HG03432 (cell line): ENCODE results near the gene HAP1.
"Not testable (repeated sequence)": the region's sequence is repeated elsewhere in the genome, so short reads cannot be mapped to it uniquely, and the experiment has no call there.

Source experiments
- ATAC-seq: cut with Tn5 transposase; IDR thresholded peaks from one replicate; pipeline ENCODE4 v1.9.1; 2021; ENCODE audit warnings: mild to moderate bottlenecking, moderate library complexity; ENCODE audit not compliant: unreplicated experiment

HAP1 gene, protein sequence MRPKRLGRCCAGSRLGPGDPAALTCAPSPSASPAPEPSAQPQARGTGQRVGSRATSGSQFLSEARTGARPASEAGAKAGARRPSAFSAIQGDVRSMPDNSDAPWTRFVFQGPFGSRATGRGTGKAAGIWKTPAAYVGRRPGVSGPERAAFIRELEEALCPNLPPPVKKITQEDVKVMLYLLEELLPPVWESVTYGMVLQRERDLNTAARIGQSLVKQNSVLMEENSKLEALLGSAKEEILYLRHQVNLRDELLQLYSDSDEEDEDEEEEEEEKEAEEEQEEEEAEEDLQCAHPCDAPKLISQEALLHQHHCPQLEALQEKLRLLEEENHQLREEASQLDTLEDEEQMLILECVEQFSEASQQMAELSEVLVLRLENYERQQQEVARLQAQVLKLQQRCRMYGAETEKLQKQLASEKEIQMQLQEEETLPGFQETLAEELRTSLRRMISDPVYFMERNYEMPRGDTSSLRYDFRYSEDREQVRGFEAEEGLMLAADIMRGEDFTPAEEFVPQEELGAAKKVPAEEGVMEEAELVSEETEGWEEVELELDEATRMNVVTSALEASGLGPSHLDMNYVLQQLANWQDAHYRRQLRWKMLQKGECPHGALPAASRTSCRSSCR

DNA sequence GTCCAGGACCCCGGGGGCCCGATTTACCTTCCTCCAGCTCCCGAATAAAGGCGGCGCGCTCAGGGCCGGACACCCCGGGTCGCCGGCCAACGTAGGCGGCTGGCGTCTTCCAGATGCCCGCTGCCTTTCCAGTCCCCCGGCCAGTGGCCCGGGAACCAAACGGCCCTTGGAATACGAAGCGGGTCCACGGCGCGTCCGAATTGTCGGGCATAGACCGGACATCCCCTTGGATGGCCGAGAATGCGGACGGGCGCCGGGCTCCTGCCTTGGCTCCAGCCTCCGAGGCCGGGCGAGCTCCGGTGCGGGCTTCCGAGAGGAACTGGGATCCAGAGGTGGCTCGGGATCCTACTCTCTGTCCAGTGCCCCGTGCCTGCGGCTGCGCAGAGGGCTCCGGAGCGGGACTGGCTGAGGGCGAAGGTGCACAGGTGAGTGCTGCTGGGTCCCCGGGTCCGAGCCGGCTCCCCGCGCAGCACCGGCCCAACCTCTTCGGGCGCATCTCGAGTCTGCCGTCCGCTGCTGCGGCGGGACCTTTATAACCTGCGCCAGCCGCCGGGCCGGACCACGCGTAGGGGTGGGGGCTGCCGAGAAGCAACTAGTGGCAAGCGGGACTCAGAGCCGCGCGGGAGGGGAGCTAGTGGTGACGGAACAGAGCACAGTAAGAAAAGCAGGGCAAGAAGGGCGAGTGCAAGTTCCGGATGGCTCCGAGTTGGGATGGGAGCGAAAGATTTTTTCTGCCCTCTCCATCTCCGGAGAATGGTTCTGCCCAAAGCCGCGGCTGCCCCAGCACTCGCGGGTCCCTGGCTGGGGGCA, at the start of gene HAP1:
HAP1 (minus strand) TSS at position 505 of the 810 bp plus-strand sequence; CDS start at position 496, 9 bp downstream.
- ATAC-seq = no peak

GRCh38 chr17:41782142-41782541, 47.7 kb upstream of the HAP1 start:
- ATAC-seq = no peak

DNA sequence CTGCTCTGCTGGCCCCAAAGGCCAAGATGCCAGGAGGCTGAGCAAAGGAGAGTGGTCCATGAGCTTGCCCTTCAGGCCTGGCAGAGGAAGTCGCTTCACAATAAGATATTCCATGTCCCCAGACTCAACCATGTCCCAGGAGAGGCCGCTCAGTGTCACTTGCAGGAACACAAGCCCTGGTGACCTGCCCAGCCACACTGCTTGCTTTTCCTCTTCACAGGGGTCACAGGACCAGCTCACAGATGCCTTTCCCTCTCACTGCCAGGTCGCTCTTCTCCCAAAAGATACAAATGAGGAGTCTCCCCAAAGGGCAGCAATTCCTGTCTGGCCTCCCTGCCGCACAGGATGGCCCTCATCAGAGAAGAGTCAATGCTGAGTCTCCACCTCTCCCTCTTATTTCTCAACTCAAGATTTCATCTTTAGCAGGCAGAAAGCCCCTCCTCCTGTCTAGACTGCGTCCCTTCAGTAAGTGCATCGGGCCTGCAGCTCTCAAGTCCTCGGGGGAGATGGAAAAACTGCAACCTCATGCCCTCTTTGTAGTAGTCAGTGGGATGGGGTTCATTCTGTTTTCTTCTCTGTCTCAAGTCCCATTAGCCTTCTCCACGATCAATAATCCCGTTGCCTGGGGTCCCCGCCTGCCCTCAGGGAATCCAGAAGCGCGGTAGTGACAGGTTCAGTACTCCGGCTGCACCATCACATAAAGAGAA, 47.1 kb upstream of the HAP1 start:
- ATAC-seq = no peak

DNA sequence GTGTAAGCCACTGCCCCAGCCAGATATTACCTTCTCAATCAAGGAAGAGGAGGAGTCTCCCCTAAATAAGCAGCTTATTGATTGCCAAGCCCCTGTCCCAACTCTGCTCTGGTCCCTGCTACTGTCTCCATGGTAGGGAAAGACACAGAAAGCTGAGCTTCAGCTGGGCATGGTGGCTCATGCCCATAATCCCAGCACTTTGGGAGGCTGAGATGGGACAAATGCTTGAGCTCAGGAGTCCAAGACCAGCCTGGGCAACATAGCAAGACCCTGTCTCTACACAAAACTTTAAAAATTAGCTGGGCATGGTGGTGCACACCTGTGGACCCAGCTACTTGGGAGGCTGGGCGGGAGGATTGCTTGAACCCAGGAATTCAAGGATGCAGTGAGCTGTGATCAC, 45.5 kb upstream of the HAP1 start:
- ATAC-seq = no peak

DNA sequence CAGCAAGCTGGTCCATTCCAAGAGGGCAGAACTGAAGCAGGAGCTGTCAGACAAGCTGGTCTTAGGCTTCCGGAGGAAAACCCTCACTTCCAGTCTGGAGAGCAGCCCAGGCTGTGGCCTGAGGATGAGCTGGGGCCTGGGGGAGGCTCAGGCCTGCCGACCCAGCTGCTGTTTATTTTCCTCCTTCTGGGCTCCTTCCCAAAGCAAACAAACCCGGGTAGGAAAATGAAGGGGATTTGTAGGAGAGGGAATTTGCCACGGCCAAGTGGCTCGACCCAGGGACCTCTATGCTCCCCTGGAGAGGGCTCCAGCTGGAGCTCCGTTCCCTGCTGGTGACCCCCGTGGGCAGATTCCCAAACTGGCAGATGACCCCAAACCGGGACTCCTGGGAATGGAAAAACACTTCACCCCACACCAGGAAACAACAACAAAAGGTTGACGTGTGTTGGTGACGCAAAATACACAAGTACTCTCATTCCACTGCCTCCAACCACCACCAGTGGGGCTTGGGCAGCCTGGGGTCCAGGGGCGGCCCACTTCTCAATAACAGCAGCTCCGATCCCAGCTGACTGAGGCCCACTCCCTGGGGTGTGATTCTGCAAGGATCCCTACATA, 43.2 kb upstream of the HAP1 start:
- no peak for ATAC-seq

DNA sequence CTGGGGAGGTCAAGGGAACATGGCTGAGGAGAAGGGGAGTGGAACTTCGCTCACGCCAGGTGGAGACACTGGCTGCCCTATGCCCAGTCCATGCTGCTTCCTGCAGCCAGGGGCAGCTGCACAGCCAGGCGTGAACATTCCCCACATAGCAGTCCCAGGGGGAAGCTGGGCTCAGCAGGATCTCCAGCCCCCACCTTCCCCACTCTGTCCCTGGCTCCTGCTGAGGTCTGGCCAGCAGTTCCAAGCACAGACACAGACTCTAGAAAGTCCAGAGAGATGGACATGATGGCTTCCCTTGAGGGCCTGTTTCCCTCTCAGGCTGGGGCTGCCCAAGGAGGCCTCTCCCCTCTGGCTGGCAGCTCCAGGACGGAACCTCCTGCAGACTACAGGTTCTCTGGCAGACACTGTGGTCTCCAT, 42.7 kb upstream of the HAP1 start:
- no peak for ATAC-seq

DNA sequence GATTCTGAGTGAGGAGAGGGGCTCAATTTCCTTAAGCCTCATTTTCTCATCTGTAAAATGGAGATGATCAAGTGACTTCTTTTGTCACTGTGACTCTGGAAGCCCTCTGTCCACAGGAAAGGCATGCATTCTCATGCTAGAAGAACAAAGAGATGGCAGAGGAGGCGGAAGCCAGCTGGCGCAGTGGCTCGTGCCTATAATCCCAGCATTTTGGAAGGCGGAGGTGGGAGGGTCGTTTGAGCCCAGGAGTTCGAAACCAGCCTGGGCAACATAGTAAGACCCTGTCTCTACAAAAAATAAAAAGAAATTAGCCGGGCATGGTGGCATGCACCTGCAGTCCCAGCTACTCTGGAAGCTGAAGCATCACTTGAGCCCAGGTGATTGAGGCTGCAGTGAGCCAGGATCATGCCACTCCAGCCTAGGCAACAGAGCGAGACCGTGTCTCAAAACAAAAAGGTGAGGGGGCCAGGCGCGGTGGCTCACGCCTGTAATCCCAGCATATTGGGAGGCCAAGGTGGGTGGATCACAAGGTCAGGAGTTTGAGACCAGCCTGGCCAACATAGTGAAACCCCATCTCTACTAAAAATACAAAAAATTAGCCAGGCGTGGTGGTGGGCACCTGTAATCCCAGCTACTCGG, 41.9 kb upstream of the HAP1 start:
- ATAC-seq = not testable (repeated sequence)

DNA sequence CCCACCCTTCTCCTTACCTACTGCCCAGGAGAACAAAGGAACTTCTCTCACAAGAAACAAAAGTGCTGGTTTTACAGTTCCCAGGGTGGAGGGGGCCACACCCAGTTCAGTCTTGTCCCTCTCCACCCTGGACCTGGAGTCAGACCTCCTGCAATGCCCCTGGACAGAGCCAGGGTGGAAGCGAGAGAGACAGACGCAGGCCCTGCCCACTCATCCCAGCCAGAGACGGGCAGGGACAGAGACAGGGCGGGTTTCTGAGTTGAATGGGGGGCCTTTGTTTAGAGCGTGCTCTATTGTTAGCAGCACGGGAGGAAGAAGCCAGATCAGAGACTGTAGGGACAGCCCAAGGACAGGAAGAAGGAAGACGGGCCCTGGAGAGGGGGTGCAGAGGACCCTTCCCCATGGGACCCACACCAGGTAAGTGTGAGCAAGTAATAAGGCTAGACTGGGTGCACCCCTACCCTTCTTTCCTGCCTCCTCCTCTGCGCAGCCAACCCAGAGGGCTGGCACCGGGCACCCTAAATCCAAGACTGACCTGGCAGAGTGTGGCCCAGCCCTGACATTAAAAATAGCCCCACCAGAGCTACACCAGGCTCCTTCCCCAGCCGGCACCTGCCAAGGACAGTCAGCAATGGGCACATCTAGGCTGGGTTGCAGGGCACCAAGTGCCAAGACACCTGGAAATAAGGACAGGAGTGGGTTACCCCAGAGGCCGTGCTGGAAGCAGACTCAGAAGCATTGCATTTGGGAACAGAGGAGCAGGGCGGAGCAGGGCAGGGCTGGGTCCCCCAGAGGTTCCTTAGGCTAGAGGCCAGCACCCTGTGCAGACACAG, 41.2 kb upstream of the HAP1 start:
- no peak for ATAC-seq

DNA sequence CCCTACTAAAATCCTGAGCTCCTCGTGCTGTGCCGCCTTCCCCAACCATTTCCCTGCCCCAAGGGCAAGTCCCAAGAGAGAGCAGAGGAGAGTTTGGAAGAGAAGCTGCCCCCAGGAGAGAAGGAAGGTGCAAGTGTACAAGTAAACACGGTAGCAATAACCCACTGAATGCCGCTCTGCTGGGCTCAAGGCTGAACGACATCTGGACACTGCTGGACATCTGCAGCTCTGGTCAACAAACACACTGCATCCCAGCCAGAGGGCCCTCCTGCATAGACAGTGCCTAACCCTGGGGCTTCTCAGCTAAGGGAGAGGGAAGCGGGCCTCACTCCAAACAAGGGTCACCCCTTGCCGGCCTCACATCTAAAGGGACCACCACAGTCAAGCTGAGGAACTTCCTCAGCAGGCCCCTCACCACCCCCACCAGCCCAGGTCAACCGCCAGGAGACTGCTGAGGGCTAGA, 39.3 kb upstream of the HAP1 start:
- no peak for ATAC-seq

- ATAC-seq = no peak
These were observed 38.7 kb upstream of the HAP1 start for GRCh38 chr17:41773190-41773588.

DNA sequence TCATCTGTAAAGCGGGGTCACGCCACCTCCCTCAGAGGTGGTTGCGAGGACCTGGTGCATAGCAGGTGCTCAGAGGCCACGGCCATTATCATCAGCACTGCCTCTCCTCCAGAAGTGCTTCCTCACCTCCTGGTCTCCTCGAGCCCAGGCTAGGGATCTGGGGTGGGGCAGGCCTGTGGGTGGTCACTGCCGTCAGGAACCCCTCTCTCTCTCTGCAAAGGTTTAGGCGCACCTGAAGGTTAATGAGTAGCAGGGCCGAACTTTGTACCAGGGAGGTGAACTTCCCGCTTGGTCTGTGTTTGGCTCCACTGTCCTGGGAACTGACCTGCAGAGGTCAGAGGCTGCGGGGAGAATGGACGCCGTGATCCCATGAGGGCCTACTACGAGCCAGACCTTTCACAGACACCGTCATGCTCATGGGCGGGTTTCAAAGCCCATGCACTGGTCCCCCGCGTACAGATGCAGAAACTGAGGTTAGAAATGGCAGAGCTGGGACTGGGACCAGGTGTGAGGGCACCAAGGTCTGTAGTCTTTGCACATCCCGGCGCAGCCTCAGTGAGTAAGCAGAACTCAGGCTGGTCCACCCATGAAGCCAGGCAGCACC, 38.2 kb upstream of the HAP1 start:
- no peak for ATAC-seq

DNA sequence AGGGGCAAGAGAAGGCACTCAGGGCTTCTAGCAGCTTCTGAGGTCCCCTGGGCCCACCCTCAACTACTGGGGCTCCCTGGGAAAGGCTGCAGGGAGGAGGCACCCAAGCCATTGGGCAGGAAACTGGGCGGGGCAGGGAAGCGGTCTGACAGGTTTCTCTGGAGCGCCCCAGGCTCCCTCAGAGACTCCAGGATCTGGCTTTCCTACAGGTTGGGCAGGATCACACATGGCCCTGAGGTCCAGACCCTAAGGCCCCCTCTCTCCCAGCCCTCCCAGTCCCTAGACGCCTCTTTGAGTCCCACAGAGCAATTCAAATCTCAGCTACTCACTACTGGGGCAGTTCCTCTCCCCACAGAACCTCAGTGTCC, 37.8 kb upstream of the HAP1 start:
- no peak for ATAC-seq

DNA sequence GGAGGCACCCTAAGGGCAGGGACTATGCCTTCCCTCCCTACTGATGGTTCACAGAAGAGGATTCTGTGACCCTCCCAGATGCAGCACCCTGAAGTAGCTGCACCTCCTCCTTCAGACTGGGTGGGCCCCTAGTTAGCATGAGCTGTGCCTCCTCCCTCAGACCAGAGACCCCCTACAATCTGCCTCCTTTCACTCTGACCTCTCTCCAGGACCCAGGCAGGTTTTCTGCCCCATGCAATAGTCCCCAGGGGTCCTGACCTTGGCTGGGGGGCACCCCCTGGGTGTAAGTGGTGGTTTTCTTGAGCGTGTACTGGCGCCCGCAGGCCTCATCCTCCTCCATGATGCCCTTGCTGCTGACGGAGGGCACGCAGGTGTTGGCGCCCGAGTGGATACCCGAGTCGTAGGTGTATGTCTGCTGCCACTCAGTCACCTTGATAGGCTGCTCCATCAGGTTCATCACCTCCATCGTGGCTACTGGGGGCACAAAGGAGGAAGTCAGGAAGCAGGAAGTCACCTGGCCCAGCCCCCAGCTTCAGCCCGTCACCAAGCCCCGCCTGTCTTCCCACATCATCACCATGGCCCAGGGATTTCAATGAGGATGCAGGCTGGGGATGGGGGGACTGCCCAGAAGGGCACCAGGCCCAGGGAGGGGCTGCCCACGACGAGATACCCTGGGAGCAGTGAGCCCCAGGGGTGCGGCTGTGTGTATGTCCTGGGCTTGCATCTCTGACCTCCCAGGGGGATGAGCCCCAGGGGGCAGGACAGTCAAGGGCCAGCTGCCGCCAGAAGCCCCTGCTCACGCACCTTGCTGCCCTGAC, 37.2 kb upstream of the HAP1 start:
- ATAC-seq = no peak

GRCh38 chr17:41769985-41770384, 35.5 kb upstream of the HAP1 start:
- ATAC-seq = no peak

- ATAC-seq = no peak
These were observed 35.0 kb upstream of the HAP1 start for GRCh38 chr17:41769346-41769862.

GRCh38 chr17:41768682-41769288, 34.3 kb upstream of the HAP1 start:
- ATAC-seq = no peak

GRCh38 chr17:41767324-41768042, 33.0 kb upstream of the HAP1 start:
- no peak for ATAC-seq
